CD4-positive, alpha-beta T cell treated with Interleukin-15 for 4 hours (primary cell): ENCODE measurements around the gene ATP1A4.

Experiments used
- DNase-seq: peaks from one replicate; pipeline ENCODE4 v3.0.0-alpha.2; 2020; ENCODE audit warnings: low spot score

The ATP1A4 gene

GRCh38 chr1:160206421-160207117, 55.2 kb downstream of the ATP1A4 start:
- DNase-seq: no peak

GRCh38 chr1:160207118-160207650, 55.8 kb downstream of the ATP1A4 start:
- no peak for DNase-seq

- DNase-seq: no peak
Measured at GRCh38 chr1:160207771-160208556, 56.6 kb downstream of the ATP1A4 start.

- DNase-seq: no peak
Measured at GRCh38 chr1:160208557-160209320, 57.3 kb downstream of the ATP1A4 start.

- DNase-seq: no peak
Measured at GRCh38 chr1:160209321-160210046, 58.1 kb downstream of the ATP1A4 start.

- no peak for DNase-seq
Measured at GRCh38 chr1:160210561-160210960, 59.2 kb downstream of the ATP1A4 start.

- DNase-seq: no peak
Measured at GRCh38 chr1:160211046-160211790, 59.8 kb downstream of the ATP1A4 start.

- DNase-seq: no peak
Measured at GRCh38 chr1:160214481-160215140, 63.2 kb downstream of the ATP1A4 start.

GRCh38 chr1:160216301-160216700, 64.9 kb downstream of the ATP1A4 start:
- no peak for DNase-seq

- no peak for DNase-seq
Measured at GRCh38 chr1:160217481-160218051, 66.2 kb downstream of the ATP1A4 start.

GRCh38 chr1:160219062-160219929, 67.9 kb downstream of the ATP1A4 start:
- DNase-seq: no peak

GRCh38 chr1:160220301-160220700, 68.9 kb downstream of the ATP1A4 start:
- DNase-seq: no peak

- DNase-seq: no peak
Measured at GRCh38 chr1:160221089-160221488, 69.7 kb downstream of the ATP1A4 start.

- DNase-seq: no peak
Measured at GRCh38 chr1:160222546-160222945, 71.1 kb downstream of the ATP1A4 start.

GRCh38 chr1:160224606-160225005, 73.2 kb downstream of the ATP1A4 start:
- no peak for DNase-seq

GRCh38 chr1:160225345-160225744, 73.9 kb downstream of the ATP1A4 start:
- DNase-seq: no peak

GRCh38 chr1:160226623-160227022, 75.2 kb downstream of the ATP1A4 start:
- DNase-seq: no peak

- no peak for DNase-seq
Measured at GRCh38 chr1:160227034-160227433, 75.6 kb downstream of the ATP1A4 start.

- DNase-seq: no peak
Measured at GRCh38 chr1:160227561-160227960, 76.2 kb downstream of the ATP1A4 start.
